IMR-90 (cell line): ENCODE measurements around the gene ABCC3. TPM values are rescaled to one million over a fixed set of nuclear protein-coding genes. Genes with fewer than 3 reads are reported as not detected.

Source experiments
- ATAC-seq: fragments of 200-7000 bp; cut with Tn5 transposase; 2 replicates; pipeline ENCODE4 v1.9.1; 2020; ENCODE audit warnings: low read depth, mild to moderate bottlenecking, moderate library complexity
- BruUV-seq: library from RNA; stranded (reverse); fragments of 400-500 nt; replicated peaks from 2 replicates; lab custom pipeline; 2021; lab: Mats Ljungman, UMichigan
- CTCF ChIA-PET: fragments of 300-600 bp; formaldehyde crosslinking; extraction: SDS; loops from one replicate; lab custom pipeline; 2021; ENCODE audit warnings: antibody characterized with exemption; lab: Yijun Ruan, JAX
- POLR2A ChIA-PET: fragments of 300-600 bp; sonication (Branson Sonifier 250); formaldehyde crosslinking; loops from one replicate; lab custom pipeline; 2022; ENCODE audit warnings: antibody characterized with exemption; ENCODE audit not compliant: unreplicated experiment; lab: Charles Lee
- DNase-seq: peaks from one replicate; pipeline ENCODE4 v3.0.0; 2013
- H2AFZ ChIP-seq: replicated peaks from 2 replicates; pipeline ENCODE3; 2013; ENCODE audit warnings: low read length, mild to moderate bottlenecking; ENCODE audit not compliant: poor library complexity
- H2AK5ac ChIP-seq: 2 replicates; pipeline ENCODE4 v1.6.1; 2013; ENCODE audit warnings: low read depth, low read length, inconsistent platforms
- H2AK9ac ChIP-seq: replicated peaks from 2 replicates; pipeline ENCODE3; 2013; ENCODE audit warnings: mild to moderate bottlenecking, low read depth, low read length, moderate library complexity; ENCODE audit not compliant: poor library complexity
- H2BK120ac ChIP-seq: 2 replicates; pipeline ENCODE4 v1.6.1; 2013; ENCODE audit warnings: low read depth, low read length, inconsistent platforms
- H2BK15ac ChIP-seq: 3 replicates; pipeline ENCODE4 v1.6.1; 2013; ENCODE audit warnings: low read depth, low read length, inconsistent platforms
- H2BK20ac ChIP-seq: 2 replicates; pipeline ENCODE4 v1.6.1; 2013; ENCODE audit warnings: low read depth, mild to moderate bottlenecking, inconsistent platforms, low read length, moderate library complexity
- H2BK5ac ChIP-seq: 2 replicates; pipeline ENCODE4 v1.6.1; 2013; ENCODE audit warnings: mild to moderate bottlenecking, low read depth, low read length, inconsistent platforms; ENCODE audit not compliant: poor library complexity, severe bottlenecking
- H3K14ac ChIP-seq: replicated peaks from 2 replicates; pipeline ENCODE4 v1.6.1; 2013; ENCODE audit warnings: low read depth, low read length, inconsistent platforms
- H3K18ac ChIP-seq: 2 replicates; pipeline ENCODE4 v1.6.1; 2013; ENCODE audit warnings: low read depth, low read length, control low read depth
- H3K23ac ChIP-seq: 2 replicates; pipeline ENCODE4 v1.6.1; 2013; ENCODE audit warnings: low read depth, low read length, inconsistent platforms
- H3K27ac ChIP-seq: 2 replicates; pipeline ENCODE4 v1.5.1; 2013; ENCODE audit warnings: mild to moderate bottlenecking, control low read depth, low read length; ENCODE audit not compliant: insufficient read depth
- H3K27me3 ChIP-seq: 2 replicates; pipeline ENCODE4 v1.6.1; 2013; ENCODE audit warnings: low read length; ENCODE audit not compliant: control insufficient read depth, insufficient read depth
- H3K36me3 ChIP-seq: 2 replicates; pipeline ENCODE4 v1.6.1; 2013; ENCODE audit warnings: low read length, mixed read lengths; ENCODE audit not compliant: control insufficient read depth, insufficient read depth
- H3K4ac ChIP-seq: 2 replicates; pipeline ENCODE4 v1.6.1; 2013; ENCODE audit warnings: low read depth, low read length, inconsistent platforms
- H3K4me1 ChIP-seq: 2 replicates; pipeline ENCODE4 v1.6.1; 2013; ENCODE audit warnings: low read length, mixed read lengths; ENCODE audit not compliant: control insufficient read depth, insufficient read depth
- H3K4me2 ChIP-seq: 2 replicates; pipeline ENCODE4 v1.6.1; 2013; ENCODE audit warnings: low read depth, mild to moderate bottlenecking, control low read depth, low read length, moderate library complexity
- H3K4me3 ChIP-seq: 2 replicates; pipeline ENCODE4 v1.5.1; 2013; ENCODE audit warnings: low read depth, mild to moderate bottlenecking, control low read depth, low read length, moderate library complexity; ENCODE audit not compliant: insufficient read depth
- H3K56ac ChIP-seq: 2 replicates; pipeline ENCODE4 v1.6.1; 2013; ENCODE audit warnings: low read length, inconsistent platforms; ENCODE audit not compliant: insufficient read depth; ENCODE audit errors: extremely low read depth
- H3K79me1 ChIP-seq, 2 experiments: 2 replicates each; pipeline ENCODE4 v1.6.1; 2013; ENCODE audit warnings: low read length in 2 of 2, inconsistent platforms in 1 of 2, low read depth in 1 of 2
- H3K9ac ChIP-seq: 2 replicates; pipeline ENCODE4 v1.6.1; 2013; ENCODE audit warnings: low read depth, low read length, control low read depth
- H3K9me1 ChIP-seq: 2 replicates; pipeline ENCODE4 v1.6.1; 2013; ENCODE audit warnings: low read length, inconsistent platforms; ENCODE audit not compliant: insufficient read depth
- H3K9me3 ChIP-seq: 2 replicates; pipeline ENCODE4 v1.6.1; 2013; ENCODE audit warnings: low read length; ENCODE audit not compliant: control insufficient read depth, insufficient read depth
- H4K20me1 ChIP-seq: 2 replicates; pipeline ENCODE4 v1.6.1; 2013; ENCODE audit warnings: low read length, inconsistent platforms; ENCODE audit not compliant: insufficient read depth
- H4K5ac ChIP-seq: 2 replicates; pipeline ENCODE4 v1.6.1; 2013; ENCODE audit warnings: mild to moderate bottlenecking, low read depth, low read length, control low read depth
- H4K8ac ChIP-seq, 2 experiments: 2 replicates each; pipeline ENCODE4 v1.6.1; 2013; ENCODE audit warnings: low read depth in 2 of 2, low read length in 2 of 2, control low read depth in 1 of 2, inconsistent platforms in 1 of 2
- H4K91ac ChIP-seq: 2 replicates; pipeline ENCODE4 v1.6.1; 2013; ENCODE audit warnings: low read depth, low read length, inconsistent platforms; ENCODE audit not compliant: insufficient read depth
- MAZ ChIP-seq: IDR thresholded peaks from 2 replicates; pipeline ENCODE4 v1.6.1; 2012; ENCODE audit warnings: low read depth, mild to moderate bottlenecking, low read length, improper control_type of control experiment, moderate library complexity, borderline replicate concordance
- SMC3 ChIP-seq: fragments of 150-350 bp; IDR thresholded peaks from 2 replicates; pipeline ENCODE4 v1.6.1; 2016; ENCODE audit warnings: low read depth, mild to moderate bottlenecking, antibody characterized with exemption, low read length, moderate library complexity
- WGBS, 2 experiments: methylation state at CpG; one replicate each; pipeline versions ENCODE4 v1.1.5 to v1.1.7; 2013; ENCODE audit warnings: missing lambda C conversion rate in 2 of 2; ENCODE audit not compliant: insufficient read length in 1 of 2; ENCODE audit errors: extremely low coverage in 2 of 2; 5-methylcytosine and 5-hydroxymethylcytosine counted together
- dilution Hi-C: fragments of 300-500 bp; cut with HindIII; formaldehyde crosslinking; loops from one replicate; pipeline ENCODE4 v1.14.3; 2018; ENCODE audit warnings: low sequenced_read_pairs; ENCODE audit not compliant: unreplicated experiment
- in situ Hi-C: fragments of 300-500 bp; cut with MboI; formaldehyde crosslinking; loops from 3 replicates; pipeline ENCODE4 v1.14.3; 2019; ENCODE audit warnings: low sequenced_read_pairs, inconsistent platforms, mixed read lengths
- intact Hi-C: fragments of 100-400 bp; cut with micrococcal nuclease; formaldehyde crosslinking; loops from 2 replicates; pipeline ENCODE4 v1.10.0; 2022
- polyA plus RNA-seq, 3 experiments: library from polyadenylated mRNA; depleted of rRNA; stranded (reverse); fragments of >200 nt; gene quantifications; 2 replicates each; pipeline ENCODE4 v1.2.3, GENCODE V29; 2012; ENCODE audit warnings: low replicate concordance in 1 of 3
- total RNA-seq: library from RNA; depleted of rRNA; stranded (reverse); fragments of >200 nt; gene quantifications from 2 replicates; pipeline ENCODE4 v1.2.3, GENCODE V29; 2012
- TF ChIP-seq, protein P1 (sequence below): fragments of 150-350 bp; IDR thresholded peaks from 2 replicates; pipeline ENCODE4 v1.6.1; 2017; ENCODE audit warnings: mild to moderate bottlenecking, antibody characterized with exemption, low read length, low read depth

ABCC3 gene
- total and polyA plus RNA-seq, 2 of the 4 experiments (the other 2 are of a cell fraction) = 3.2 to 6.6 TPM

DNA sequence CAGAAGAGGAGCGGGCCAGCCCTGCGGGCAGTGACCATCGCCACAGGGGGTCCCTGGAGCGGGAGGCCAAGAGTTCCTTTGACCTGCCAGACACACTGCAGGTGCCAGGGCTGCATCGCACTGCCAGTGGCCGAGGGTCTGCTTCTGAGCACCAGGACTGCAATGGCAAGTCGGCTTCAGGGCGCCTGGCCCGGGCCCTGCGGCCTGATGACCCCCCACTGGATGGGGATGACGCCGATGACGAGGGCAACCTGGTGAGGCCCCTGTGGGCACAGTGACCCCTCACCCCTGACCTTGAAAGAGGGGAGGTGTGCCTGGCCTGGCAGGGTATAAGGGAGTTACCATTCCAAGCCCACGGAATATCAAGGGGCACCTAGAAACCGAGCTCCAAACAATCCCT, 35.1 kb upstream of the ABCC3 start:
- no peak overlapping the region for H4K8ac ChIP-seq
- peaks cover 42% of the 10 kb centered on the region for H3K27me3 ChIP-seq
- dilution Hi-C loops (no loop called here), in situ Hi-C loops (no loop called here), intact Hi-C loops (no loop called here)
- H3K36me3 ChIP-seq = no peaks in the 10 kb centered on the region
- CTCF ChIA-PET = no interaction called here
- no peak overlapping the region for H2AK5ac ChIP-seq
- H3K23ac ChIP-seq = no peak overlapping the region
- no peak overlapping the region for H2AFZ ChIP-seq
- H3K4ac ChIP-seq = no peak overlapping the region
- no peak overlapping the region for H2BK20ac ChIP-seq
- no peaks in the 10 kb centered on the region for H3K79me1 ChIP-seq
- H3K9me3 ChIP-seq = no peaks in the 10 kb centered on the region
- H3K14ac ChIP-seq = no peak overlapping the region
- peaks cover 4% of the 10 kb centered on the region; the same call in 1 of the 2 replicates for H3K4me1 ChIP-seq
- WGBS, 2 experiments = 88% methylated on average over 9 of the region's 15 CpGs; no CpG with 5 or more reads in 1 of the 2 experiments
- no peaks in the 10 kb centered on the region for H4K20me1 ChIP-seq
- no peak overlapping the region for H3K56ac ChIP-seq
- no peak overlapping the region for H3K27ac ChIP-seq
- H3K4me3 ChIP-seq = no peak overlapping the region
- H3K9me1 ChIP-seq = no peaks in the 10 kb centered on the region
- POLR2A ChIA-PET = no interaction called here
- no peak overlapping the region for H4K5ac ChIP-seq
- BruUV-seq = no TSS peak
- H3K18ac ChIP-seq = no peak overlapping the region
- H3K4me2 ChIP-seq = no peak overlapping the region
- no peak overlapping the region for H2AK9ac ChIP-seq
- TF ChIP-seq SMC3 (no peak), MAZ (no peak)
- TF ChIP-seq, protein P1, sequence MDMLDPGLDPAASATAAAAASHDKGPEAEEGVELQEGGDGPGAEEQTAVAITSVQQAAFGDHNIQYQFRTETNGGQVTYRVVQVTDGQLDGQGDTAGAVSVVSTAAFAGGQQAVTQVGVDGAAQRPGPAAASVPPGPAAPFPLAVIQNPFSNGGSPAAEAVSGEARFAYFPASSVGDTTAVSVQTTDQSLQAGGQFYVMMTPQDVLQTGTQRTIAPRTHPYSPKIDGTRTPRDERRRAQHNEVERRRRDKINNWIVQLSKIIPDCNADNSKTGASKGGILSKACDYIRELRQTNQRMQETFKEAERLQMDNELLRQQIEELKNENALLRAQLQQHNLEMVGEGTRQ = no peak
- H2BK15ac ChIP-seq = no peak overlapping the region
- H2BK120ac ChIP-seq = no peak overlapping the region
- H3K9ac ChIP-seq = no peak overlapping the region
- ATAC-seq (no peak), DNase-seq (no peak)
- no peak overlapping the region for H2BK5ac ChIP-seq
- no peak overlapping the region for H4K91ac ChIP-seq
